B cell (primary cell): ENCODE measurements around the gene CCDC92B. TPM values are rescaled to one million over a fixed set of nuclear protein-coding genes. Genes with fewer than 3 reads are reported as not detected.
"Not testable (repeated sequence)": the region's sequence is repeated elsewhere in the genome, so short reads cannot be mapped to it uniquely, and the experiment has no call there.

Experiments used
- ATAC-seq: fragments of 200-7000 bp; cut with Tn5 transposase; one replicate; pipeline ENCODE4 v1.10.0; 2021; ENCODE audit warnings: low read depth, mild to moderate bottlenecking, moderate number of reproducible peaks, moderate library complexity
- CTCF ChIA-PET: fragments of 350-600 bp; sonication (Branson Sonifier 250); formaldehyde crosslinking; loops from one replicate; lab custom pipeline; 2021; ENCODE audit warnings: antibody characterized with exemption, inconsistent platforms; lab: Charles Lee
- POLR2A ChIA-PET: fragments of 350-600 bp; sonication (Branson Sonifier 250); formaldehyde crosslinking; loops from one replicate; lab custom pipeline; 2021; ENCODE audit warnings: antibody characterized with exemption; lab: Charles Lee
- DNase-seq: peaks from one replicate; pipeline ENCODE4 v3.0.0; 2013
- H2AFZ ChIP-seq: 2 replicates; pipeline ENCODE4 v1.6.1; 2012; ENCODE audit warnings: mild to moderate bottlenecking, low read depth, low read length; ENCODE audit not compliant: insufficient read depth, poor library complexity, severe bottlenecking
- H3K27ac ChIP-seq, 2 donors: 1 replicate in 1 of 2; 2 replicates in 1 of 2; pipeline ENCODE4 v1.5.1; 2012 to 2013; ENCODE audit warnings: low read length in 2 of 2, mild to moderate bottlenecking in 2 of 2, moderate library complexity in 1 of 2
- H3K27me3 ChIP-seq, 4 experiments: fragments of 200-600 bp in 1 of 4; sonication (generic) in 1 of 4; replicated peaks in 1 of 4; 1 replicate in 2 of 4; 2 replicates in 2 of 4; pipeline versions ENCODE4 v1.6.1 to v1.7.0; 2013 to 2016; ENCODE audit warnings: low read length in 3 of 4, mild to moderate bottlenecking in 2 of 4, mixed read lengths in 1 of 4, moderate library complexity in 1 of 4; ENCODE audit not compliant: insufficient read depth in 4 of 4, control insufficient read depth in 3 of 4; ENCODE audit errors: control extremely low read depth in 1 of 4
- H3K36me3 ChIP-seq, 2 experiments: replicated peaks in 1 of 2; 1 replicate in 1 of 2; 2 replicates in 1 of 2; pipeline versions ENCODE4 v1.6.1 to v1.7.1; 2013; ENCODE audit warnings: low read length in 1 of 2; ENCODE audit not compliant: insufficient read depth in 2 of 2, control insufficient read depth in 1 of 2; ENCODE audit errors: control extremely low read depth in 1 of 2, extremely low read depth in 1 of 2
- H3K4me1 ChIP-seq, 2 donors: fragments of 200-600 bp in 1 of 2; sonication (generic) in 1 of 2; 1 replicate in 1 of 2; 2 replicates in 1 of 2; pipeline versions ENCODE4 v1.5.1 to v1.6.1; 2013 to 2017; ENCODE audit warnings: low read length in 2 of 2; ENCODE audit not compliant: control insufficient read depth in 2 of 2, insufficient read depth in 2 of 2
- H3K4me2 ChIP-seq: replicated peaks from 2 replicates; pipeline ENCODE3; 2012; ENCODE audit warnings: mild to moderate bottlenecking, low read depth, low read length; ENCODE audit not compliant: poor library complexity, severe bottlenecking
- H3K4me3 ChIP-seq, 5 experiments: fragments of 200-600 bp in 1 of 5; sonication (generic) in 1 of 5; 1 replicate in 3 of 5; 2 replicates in 2 of 5; pipeline versions ENCODE4 v1.5.1 to v1.7.0; 2011 to 2016; ENCODE audit warnings: low read length in 4 of 5, mild to moderate bottlenecking in 4 of 5, low read depth in 2 of 5, control low read depth in 1 of 5, moderate library complexity in 1 of 5; ENCODE audit not compliant: insufficient read depth in 1 of 5; ENCODE audit errors: control extremely low read depth in 1 of 5, extremely low read depth in 1 of 5
- H3K79me2 ChIP-seq: fragments of 200-600 bp; sonication (generic); one replicate; pipeline ENCODE4 v1.6.0; 2016; ENCODE audit warnings: low read length; ENCODE audit not compliant: control insufficient read depth, insufficient read depth
- H3K9ac ChIP-seq: fragments of 200-600 bp; sonication (generic); 2 replicates; pipeline ENCODE4 v1.6.1; 2017; ENCODE audit warnings: mild to moderate bottlenecking, low read length, moderate library complexity
- H3K9me3 ChIP-seq, 3 donors: one replicate each; pipeline versions ENCODE4 v1.6.1 to v1.7.1; 2013; ENCODE audit warnings: low read length in 2 of 3; ENCODE audit not compliant: control insufficient read depth in 2 of 3, insufficient read depth in 1 of 3; ENCODE audit errors: control extremely low read depth in 1 of 3
- H4K20me1 ChIP-seq: 2 replicates; pipeline ENCODE4 v1.6.0; 2012; ENCODE audit warnings: mild to moderate bottlenecking, low read length; ENCODE audit not compliant: insufficient read depth, control insufficient read depth, poor library complexity, severe bottlenecking
- H3K27ac Mint-ChIP-seq: one replicate; pipeline ENCODE4 v1.8.0; 2021; ENCODE audit warnings: mixed read lengths
- H3K27me3 Mint-ChIP-seq: one replicate; pipeline ENCODE4 v1.8.0; 2021; ENCODE audit warnings: mixed read lengths
- H3K4me1 Mint-ChIP-seq: one replicate; pipeline ENCODE4 v1.8.0; 2021; ENCODE audit warnings: mixed read lengths
- H3K4me3 Mint-ChIP-seq: one replicate; pipeline ENCODE4 v1.8.0; 2021; ENCODE audit warnings: mixed read lengths
- H3K9me3 Mint-ChIP-seq: one replicate; pipeline ENCODE4 v1.8.0; 2022; ENCODE audit warnings: mixed read lengths; ENCODE audit not compliant: insufficient read depth
- CTCF ChIP-seq: fragments of 200-600 bp; IDR thresholded peaks from one replicate; pipeline ENCODE4 v1.8.0; 2022; ENCODE audit warnings: antibody characterized with exemption, mild to moderate bottlenecking
- EZH2 ChIP-seq: IDR thresholded peaks from 2 replicates; pipeline ENCODE4 v1.6.1; 2012; ENCODE audit warnings: borderline replicate concordance, low read depth, mild to moderate bottlenecking, moderate library complexity, low read length; ENCODE audit not compliant: insufficient read depth, poor library complexity, severe bottlenecking
- WGBS: methylation state at CpG from one replicate; pipeline ENCODE4 v1.1.5; 2013; ENCODE audit warnings: missing lambda C conversion rate; ENCODE audit not compliant: insufficient coverage; 5-methylcytosine and 5-hydroxymethylcytosine counted together
- intact Hi-C: fragments of 100-400 bp; cut with micrococcal nuclease; formaldehyde crosslinking; loops from one replicate; pipeline ENCODE4 v1.10.0; 2022
- polyA plus RNA-seq: library from polyadenylated mRNA; depleted of rRNA; stranded (reverse); fragments of >200 nt; gene quantifications from 2 replicates; pipeline ENCODE4 v1.2.3, GENCODE V29; 2012
- total RNA-seq, 2 donors: library from RNA; stranded (reverse); fragments of 120-200 nt in 1 of 2; gene quantifications; 1 replicate in 1 of 2; 2 replicates in 1 of 2; pipeline versions ENCODE4 v1.2.3 to v1.2.4, GENCODE V29; 2013 to 2022

CCDC92B gene
- total and polyA plus RNA-seq, 2 donors (not counting 1 experiment from before 2014, with no cell fraction given), result 0.04 TPM; not detected in 1

- 58% methylated on average over 2 of the region's 6 CpGs for WGBS
- H3K4me3 Mint-ChIP-seq, result no peak overlapping the region
Observed at GRCh38 chr17:2782055-2782454, 32.6 kb upstream of the CCDC92B start.

GRCh38 chr17:2781598-2781997 lies 32.1 kb upstream of the CCDC92B start:
- DNase-seq, ATAC-seq, H3K36me3 ChIP-seq, H4K20me1 ChIP-seq, H3K9me3 Mint-ChIP-seq, H3K4me3 Mint-ChIP-seq, H3K4me3 ChIP-seq, intact Hi-C loops, H3K4me1 Mint-ChIP-seq, H3K27ac ChIP-seq, H2AFZ ChIP-seq, POLR2A ChIA-PET, H3K79me2 ChIP-seq, H3K4me2 ChIP-seq, H3K9ac ChIP-seq, H3K27ac Mint-ChIP-seq: not testable (repeated sequence)
- WGBS, result 92% methylated on average over 15 of the region's 15 CpGs
- Histone ChIP-seq H3K27me3 (peaks cover 0 to 30% (median 9%) of the 10 kb centered on the region in 4 experiments), H3K9me3 (peaks cover 0 to 15% (median 0%) of the 10 kb centered on the region in 3 donors), H3K4me1 (peaks cover 9 to 14% of the 10 kb centered on the region in 2 donors)
- CTCF ChIA-PET, result interaction anchor here (1.5 kb wide), 1 partner anchor 231 kb away, joined by 4 read pairs; no protein-coding TSS in a partner anchor
- H3K27me3 Mint-ChIP-seq, result peaks cover 19% of the 10 kb centered on the region

More at GRCh38 chr17:2782055-2782454, 32.6 kb upstream of the CCDC92B start:
- no peak for DNase-seq
- ChIA-PET CTCF (interaction anchor here (1.5 to 5.7 kb wide), 2 partner anchors 53 to 231 kb away, joined by 4 to 93 read pairs; no protein-coding TSS in a partner anchor), POLR2A (no interaction called here)
- intact Hi-C loops, result no loop called here
- no peak overlapping the region for H3K4me3 ChIP-seq
- Mint-ChIP-seq H3K9me3 (no peaks in the 10 kb centered on the region), H3K27me3 (peaks cover 15% of the 10 kb centered on the region), H3K4me1 (peaks cover 4% of the 10 kb centered on the region), H3K27ac (no peak overlapping the region)
- H3K27ac ChIP-seq, result no peak overlapping the region
- no peaks in the 10 kb centered on the region for H4K20me1 ChIP-seq
- H3K4me2 ChIP-seq, result no peak overlapping the region
- no peaks in the 10 kb centered on the region for H3K79me2 ChIP-seq
- no peaks in the 10 kb centered on the region for H3K36me3 ChIP-seq
- no peak overlapping the region for H2AFZ ChIP-seq
- no peak for ATAC-seq
- peaks cover 0 to 14% (median 0%) of the 10 kb centered on the region in 3 donors for H3K9me3 ChIP-seq
- no peak overlapping the region for H3K9ac ChIP-seq
- TF ChIP-seq EZH2, result no peak
- TF ChIP-seq CTCF, result no peak
- peaks cover 0 to 26% (median 8%) of the 10 kb centered on the region in 4 experiments for H3K27me3 ChIP-seq
- H3K4me1 ChIP-seq, result peaks cover 7 to 14% of the 10 kb centered on the region in 2 donors
